NCI-H146 treated with DMSO at 0.1 percent for 48 hours (cell line): ENCODE measurements around the gene LPAR6.

Source experiments
- DNase-seq: peaks from one replicate; lab custom pipeline; 2025; ENCODE audit not compliant: unreplicated experiment; lab: John Stamatoyannopoulos, UW

LPAR6 gene

GRCh38 chr13:48377857-48378256 is 35.1 kb downstream of the LPAR6 start:
- DNase-seq: no peak

DNA sequence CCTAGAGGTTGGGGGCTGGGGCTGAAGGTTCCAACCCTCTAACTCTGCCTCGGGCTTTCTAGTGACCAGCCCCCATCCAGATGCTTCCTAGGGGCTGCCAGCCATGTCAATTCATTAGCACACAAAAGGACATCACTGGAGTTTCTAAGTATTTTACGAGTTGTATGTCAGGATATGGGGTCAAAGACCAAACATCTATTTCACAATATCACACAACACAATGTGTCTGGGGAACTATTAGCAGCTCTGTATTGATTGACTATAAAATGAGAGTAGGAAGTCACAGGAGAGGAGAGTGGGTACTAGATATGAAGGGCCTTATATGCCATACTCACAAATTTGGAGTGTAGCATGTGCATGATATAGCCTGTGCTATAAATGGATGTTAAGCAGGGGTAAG is 42.1 kb downstream of the LPAR6 start:
- no peak for DNase-seq

- no peak for DNase-seq
Measured at GRCh38 chr13:48369988-48370387, 42.9 kb downstream of the LPAR6 start.
